Germinal center (tissue), 1 donor: Measurements from ENCODE around the gene ERO1A.

Source experiments
- DNase-seq: peaks from one replicate; pipeline ENCODE4 v3.0.0; 2012; ENCODE audit warnings: mixed read lengths, low spot score

ERO1A gene

GRCh38 chr14:52607061-52607460 lies 88.3 kb downstream of the ERO1A start:
- DNase-seq: no peak

DNA sequence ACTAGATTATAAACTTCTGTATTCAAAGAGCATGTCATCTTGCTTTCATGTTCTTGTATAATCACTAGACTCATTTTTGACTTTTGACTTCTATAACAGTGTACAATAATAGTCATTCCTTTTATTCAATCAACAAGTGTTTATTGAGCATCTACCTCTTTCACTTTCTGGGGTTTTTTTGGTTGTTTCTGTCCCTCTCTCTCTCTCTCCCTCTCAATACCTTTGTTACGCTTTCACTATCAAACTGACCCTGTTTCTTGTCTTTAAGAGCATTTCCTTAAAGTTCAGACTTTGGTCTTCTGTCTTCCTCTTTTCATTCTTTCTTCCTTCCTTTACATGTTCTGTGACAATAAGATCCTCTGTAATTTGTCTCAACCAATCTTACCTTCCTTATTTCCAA lies 93.2 kb downstream of the ERO1A start:
- no peak for DNase-seq

- no peak for DNase-seq
These were observed 95.4 kb downstream of the ERO1A start for GRCh38 chr14:52599974-52600373.

DNA sequence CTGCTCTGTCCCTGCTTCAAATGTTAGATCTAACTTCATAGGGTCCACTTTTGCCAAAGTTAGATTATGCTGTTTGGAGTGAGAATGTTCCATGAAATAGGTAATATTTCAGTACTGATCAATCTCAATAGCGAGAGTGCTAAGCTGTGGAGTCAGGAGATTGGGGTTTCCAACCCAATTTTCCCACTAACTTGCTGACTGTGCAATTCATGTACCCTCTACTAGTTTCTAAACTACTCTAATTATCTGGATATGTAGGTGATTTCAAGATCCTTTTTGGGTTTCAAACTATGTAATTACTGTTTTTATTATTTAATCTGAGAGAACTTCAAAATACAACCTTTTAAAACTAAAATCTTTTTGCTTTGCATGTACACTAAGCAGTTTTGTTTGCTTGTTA lies 96.8 kb downstream of the ERO1A start:
- DNase-seq: no peak

DNA sequence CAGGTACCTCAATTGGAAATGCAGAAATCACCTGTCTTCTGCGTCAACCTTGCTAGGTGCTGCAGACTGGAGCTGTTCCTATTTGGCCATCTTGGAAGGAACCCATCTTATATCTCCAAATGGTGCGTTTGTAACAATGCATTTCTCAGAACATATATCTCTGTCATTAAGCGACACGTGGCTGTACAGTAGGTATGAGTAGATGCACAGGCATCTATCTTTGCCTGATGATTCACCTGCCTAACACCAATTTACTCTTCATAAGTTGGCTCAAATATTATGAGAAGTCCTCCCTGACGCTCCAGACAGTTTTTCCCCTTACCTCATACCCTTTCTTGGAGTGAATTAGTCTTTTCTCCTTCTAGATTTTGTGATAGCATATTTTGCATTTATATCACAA lies 98.5 kb downstream of the ERO1A start:
- no peak for DNase-seq

- no peak for DNase-seq
These were observed 99.0 kb downstream of the ERO1A start for GRCh38 chr14:52596320-52596719.

DNA sequence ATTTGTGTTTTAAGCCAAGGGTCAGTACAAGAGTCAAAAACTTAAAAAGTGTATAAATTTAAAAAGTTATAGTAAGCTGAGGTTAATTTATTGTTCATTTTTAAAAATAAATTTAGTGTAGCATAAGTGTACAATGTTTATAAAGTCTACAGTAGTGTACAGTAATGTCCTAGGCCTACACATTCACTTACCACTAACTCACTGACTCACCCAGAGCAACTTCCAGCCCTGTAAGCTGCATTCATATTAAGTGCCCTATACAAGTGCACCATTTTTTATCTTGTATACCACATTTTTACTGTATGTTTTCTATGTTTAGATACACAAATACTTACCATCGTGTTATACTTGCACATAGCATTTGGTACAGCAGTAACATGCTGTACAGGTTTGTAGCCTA lies 105.0 kb downstream of the ERO1A start:
- DNase-seq: no peak
